HG02642 (cell line): ENCODE measurements around the gene NDUFB10.

Experiments used
- ATAC-seq: cut with Tn5 transposase; IDR thresholded peaks from one replicate; pipeline ENCODE4 v1.9.1; 2021; ENCODE audit warnings: mild to moderate bottlenecking; ENCODE audit not compliant: unreplicated experiment, poor library complexity

The NDUFB10 gene

DNA sequence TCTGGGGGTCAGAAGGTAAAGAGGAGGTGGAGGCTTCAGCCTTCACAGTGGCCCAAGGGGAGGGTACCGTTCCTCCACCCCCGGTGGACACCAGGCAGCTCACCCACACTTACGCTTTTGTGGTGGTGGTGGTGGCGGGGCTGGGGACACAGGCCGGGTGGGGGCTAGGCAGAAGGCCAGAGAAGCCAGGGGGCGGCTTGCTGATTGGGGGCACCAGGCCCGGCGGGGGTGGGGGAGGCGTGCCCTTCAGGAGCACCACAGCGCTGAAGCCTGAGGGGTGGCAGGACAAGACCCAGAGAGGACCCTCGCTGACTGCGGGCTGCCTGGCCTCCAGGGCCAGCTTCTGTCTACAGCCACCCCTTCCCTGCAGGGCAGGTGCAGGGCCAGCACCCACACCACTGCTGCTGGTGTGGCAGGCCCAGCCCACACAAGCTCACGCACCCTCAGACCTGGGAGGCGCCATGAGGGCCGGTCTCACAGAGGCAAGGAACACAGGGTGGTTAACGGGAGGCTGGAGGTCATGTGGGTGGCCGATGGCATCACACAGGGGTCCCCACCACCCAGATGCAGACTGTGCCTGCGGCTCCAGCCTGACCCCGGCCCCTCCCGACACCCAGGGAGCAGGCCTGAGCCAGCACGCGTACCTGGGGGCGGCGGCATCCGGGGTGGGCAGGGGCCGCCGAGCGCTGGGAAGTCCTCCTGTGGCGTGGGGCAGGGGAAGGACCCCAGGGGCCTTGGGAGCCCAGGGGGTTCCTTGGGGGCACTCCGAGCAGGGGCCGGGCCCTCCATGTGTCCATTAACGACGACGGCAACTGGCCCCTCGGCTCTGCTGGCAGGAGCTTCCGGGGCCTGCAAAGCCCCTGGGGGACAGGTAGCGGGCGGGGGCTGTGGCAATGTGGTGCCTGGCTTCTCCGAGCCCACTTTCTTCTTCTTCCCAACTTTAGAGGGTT, 39.8 kb downstream of the NDUFB10 start:
- no peak for ATAC-seq

DNA sequence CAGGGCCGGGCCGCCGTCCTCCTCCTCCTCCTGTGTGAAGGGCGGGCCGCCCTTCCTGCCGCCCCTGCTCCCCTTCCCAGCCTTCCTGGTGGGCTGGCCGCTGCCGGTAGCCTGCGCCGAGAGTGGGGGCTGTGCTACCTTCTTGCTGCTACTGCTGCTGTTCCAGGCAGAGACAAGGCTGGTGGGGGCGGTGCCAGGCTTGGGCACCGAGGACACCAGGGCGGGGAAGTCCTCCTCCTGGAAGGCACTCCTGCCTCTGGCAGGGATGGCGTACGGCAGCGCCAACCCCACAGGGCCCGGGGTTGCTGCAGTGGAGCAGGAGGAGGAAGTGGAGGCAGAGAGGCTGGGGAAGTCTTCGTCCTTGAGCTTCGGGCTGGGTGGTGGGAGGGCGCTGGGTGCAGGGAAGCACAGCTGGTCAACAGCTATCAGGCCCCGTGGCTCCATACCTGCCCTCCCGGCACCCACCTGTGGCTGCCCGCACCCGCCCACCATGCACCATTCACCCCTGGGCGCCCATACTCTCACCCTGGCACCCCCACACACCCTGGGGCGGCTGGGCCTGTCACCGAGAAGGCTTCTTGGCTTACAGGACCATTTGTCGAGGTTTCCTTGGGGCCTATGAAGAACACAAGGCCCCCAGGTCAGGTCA, 40.7 kb downstream of the NDUFB10 start:
- no peak for ATAC-seq

DNA sequence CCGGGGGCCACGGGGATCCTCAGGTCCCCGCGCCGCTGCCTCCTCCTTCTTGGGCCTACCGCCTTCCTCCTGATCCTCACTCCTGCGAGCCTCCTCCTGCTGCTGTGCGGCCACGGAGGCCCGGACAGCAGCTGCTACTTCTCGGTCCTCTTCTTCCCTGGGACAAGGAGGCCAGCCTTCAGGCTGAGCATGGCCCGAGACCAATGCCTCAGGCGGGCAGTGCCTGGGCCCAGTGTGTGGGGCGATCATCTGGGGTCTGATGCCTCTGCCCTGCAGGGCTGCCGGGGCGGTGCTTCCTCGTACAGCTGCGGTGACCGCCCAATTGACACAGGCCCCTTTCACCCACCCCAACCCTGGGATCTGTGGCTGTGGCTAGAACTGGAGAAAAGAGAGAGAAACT, 41.7 kb downstream of the NDUFB10 start:
- ATAC-seq, result no peak

DNA sequence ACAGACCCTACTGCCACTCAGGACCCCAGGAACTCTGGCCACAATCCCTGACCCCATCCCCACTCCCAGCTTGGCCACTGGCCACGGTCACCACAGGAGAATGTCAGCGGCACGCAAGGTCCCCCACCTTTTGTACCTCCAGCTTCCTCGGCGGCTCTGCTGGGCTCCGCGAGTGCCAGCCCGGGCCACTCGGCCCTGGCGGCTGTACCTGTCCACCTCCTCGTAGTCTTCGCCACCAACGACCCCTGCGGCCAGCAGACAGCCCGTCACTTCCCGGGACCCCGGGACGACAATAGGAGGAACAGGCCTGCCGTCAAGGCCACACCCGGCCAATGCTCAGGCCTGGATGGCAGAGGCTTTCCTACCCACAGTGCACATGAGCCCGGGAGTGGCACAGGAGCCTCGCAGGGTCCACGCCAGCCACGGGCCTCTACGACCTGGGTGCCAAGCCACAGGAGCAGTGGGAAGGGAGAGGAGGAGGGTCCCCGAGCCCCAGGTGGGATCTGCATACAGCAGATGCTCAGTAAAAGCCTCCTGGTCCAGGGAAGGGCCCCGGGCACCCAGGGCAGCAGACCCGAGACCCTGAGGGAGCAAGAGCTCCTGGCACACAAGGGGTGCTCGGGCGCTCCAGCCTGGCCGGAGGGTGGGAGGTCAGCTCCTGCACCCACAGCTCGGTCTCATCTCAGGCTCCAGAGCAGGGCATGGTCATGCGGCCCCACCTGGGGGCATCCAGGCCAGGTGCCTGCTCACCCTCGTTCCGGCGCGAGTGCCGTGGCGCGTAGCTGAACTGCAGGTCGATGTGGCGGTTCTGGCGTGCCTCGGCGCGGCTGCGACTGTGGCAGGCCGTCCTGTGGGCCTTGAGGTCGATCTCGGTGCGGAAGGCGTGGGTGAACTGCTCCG, 42.4 kb downstream of the NDUFB10 start:
- no peak for ATAC-seq

DNA sequence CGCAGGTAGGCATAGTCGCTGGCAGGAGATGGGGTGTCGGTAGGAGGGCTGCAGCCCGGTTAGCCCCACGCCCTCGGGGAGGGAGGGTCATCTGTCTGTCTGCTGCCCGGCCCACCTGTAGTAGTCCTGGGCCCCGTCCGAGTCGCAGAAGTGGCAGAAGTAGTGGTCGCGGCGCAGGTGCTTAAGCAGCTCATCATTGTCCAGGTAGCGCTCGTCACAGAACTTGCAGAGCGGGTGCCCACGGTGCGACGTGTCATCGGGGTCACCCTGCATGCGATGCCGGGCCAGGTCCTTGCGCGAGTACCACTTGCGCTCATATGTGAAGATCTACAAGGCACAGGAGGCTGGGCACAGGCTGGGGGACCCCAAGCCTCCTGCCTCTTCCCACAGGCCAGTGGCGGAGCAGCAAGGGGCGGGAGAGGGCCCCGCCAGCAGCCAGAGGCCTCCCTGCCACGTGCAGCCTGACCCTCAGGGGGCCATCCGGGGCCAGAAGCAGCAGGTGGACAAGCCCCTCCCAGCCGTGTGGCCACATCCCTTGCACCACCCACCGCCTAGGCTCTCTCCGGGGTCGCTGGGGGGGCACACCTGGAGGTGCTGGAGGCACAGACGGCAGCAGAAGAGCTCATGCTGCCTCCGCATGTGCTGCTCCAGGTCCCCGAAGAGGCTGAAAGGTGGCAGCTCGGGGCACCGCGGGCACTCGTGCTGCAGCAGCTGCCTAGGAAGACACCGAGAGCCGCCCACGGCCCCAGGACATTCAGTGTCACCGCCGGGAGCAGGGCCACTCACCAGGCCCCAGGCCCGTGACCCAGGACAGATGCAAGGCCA, 43.3 kb downstream of the NDUFB10 start:
- no peak for ATAC-seq

DNA sequence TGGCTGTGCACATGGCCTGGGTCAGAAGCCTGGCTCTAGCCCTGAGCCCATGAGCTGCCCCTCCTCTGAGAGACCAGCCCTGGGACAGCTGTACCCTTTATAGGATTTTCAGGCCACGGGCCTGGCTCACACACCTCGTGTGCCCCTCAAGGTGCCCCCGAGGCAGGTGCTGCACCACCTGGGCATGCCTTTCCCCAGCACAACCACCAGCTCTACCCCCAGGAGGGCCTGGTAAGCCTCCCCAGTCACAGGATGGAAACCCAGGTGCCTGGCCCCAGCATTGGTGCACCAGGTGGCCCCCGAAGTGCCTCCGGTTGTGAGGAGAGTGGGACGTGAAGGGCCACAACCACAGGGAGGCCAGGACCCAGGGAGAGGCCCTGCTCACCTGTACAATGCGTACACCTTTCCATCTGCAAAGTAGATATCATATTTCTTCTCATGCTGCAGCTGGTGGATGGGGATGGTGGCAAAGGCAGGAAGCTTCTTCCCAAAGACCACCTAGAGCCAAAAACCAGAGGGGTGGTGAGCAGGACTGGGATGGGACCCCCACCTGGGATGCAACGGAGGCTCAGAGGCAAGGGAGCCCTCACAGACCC, 44.0 kb downstream of the NDUFB10 start:
- ATAC-seq, result no peak

DNA sequence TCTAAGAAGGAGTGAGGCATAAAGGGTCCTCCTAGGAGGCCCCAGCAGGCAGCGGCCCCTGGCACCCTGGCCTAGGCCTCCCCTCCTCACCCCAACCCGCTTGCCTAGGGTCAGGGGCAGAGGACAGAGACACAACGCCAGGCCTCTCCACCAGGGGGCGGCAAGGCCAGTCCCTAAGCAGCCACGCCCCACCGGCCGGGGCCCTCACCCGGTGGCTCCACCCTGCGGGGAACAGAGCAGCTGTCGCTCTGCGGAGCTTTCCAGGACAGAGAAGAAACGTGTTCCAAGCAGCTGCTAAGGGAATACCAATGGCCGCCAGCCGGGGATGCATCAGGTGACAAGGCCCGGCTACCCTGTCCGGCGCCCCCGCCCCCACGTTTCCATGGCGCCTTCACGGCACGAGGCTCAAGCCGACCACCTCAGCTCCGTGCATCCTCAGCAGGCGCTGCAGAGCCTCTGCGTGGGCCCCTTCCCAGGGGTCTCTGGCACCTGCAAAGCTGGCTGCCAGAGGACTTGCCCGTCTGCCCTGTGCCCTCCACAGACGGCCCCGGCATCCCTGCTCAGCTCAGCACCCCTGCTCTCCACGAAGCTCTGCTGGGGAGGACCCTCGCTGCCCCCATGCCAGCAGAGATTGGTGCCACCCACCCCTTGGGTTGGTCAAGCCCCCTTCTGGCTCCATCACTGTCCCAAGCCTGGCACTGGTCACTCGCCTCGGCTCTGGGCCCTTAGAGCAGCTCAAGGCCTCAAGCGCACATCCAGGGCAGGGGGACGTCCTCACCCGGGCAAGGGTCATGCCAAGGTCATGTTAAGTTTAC, 44.7 kb downstream of the NDUFB10 start:
- peak; percentile 67 for ATAC-seq

DNA sequence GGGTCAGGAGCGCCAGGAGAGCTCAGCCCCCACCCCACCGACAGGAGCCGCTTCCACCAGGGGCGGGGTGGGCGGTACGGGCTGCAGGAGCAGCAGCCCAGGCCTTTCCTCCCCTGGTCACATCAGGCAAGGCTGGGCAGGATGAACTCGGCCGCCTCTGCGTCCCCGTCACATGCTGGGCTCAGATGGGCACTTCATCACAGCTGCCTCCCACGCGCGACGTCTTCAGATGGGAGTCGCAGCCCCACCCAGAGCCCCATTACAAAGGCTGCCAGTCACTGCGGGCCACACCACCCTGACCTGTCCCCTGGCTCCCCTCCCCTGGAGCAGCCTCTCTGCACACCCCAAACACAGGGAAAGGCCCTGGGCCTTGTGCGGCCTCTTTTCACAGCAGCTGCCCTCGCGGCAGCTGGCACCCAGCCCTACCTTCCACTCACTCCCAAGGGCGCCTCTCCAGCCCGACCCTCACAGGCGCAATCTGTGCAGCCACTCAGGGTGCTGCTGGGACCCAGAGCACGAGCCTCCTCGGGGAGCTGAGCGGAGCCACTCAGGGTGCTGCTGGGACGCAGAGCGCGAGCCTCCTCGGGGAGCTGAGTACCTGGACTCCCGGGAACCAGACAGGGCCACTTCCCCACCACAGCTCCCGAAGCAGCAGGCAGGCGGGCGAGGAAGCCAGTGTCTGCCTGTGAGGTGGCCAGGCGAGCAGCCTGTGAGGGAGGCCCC, 45.6 kb downstream of the NDUFB10 start:
- no peak for ATAC-seq

DNA sequence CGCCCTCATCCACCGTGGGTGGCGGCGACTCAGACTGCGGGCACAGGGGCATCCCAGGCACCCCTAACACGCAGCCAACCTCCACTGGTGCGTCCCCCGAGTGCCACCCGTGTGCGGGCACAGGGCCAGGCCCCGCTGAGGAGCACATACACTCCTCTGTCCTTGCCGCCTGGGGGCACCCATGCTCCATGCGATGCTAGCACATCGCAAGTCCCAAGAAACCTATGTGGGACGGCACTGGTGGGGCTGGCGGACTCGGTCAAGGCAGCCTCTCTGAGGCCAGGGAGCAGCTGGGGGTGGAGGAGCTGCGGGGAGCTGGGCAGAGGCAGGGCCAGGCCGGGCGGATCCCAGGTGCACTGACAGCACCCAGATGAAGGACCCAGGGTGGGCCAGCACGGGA, 46.3 kb downstream of the NDUFB10 start:
- ATAC-seq, result no peak

DNA sequence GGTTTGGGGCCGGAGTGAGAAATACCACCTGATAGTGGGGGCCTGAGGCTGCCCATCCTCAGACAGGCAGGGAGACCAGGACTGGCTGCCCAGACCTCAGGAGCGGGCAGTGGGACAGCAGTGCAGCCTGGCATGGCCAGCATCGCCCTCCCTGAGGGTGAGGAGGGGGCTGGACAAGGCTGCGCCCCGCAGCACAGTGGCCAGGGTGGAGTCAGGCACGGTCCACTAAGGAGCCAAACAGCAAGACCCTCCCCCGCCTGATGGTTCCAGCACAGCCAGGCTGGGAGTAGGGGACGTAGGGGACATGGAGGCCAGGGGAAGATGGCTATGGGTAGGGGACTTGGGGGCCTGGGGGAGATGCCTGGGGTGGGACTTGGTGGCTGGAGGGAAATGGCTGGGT, 47.0 kb downstream of the NDUFB10 start:
- no peak for ATAC-seq

DNA sequence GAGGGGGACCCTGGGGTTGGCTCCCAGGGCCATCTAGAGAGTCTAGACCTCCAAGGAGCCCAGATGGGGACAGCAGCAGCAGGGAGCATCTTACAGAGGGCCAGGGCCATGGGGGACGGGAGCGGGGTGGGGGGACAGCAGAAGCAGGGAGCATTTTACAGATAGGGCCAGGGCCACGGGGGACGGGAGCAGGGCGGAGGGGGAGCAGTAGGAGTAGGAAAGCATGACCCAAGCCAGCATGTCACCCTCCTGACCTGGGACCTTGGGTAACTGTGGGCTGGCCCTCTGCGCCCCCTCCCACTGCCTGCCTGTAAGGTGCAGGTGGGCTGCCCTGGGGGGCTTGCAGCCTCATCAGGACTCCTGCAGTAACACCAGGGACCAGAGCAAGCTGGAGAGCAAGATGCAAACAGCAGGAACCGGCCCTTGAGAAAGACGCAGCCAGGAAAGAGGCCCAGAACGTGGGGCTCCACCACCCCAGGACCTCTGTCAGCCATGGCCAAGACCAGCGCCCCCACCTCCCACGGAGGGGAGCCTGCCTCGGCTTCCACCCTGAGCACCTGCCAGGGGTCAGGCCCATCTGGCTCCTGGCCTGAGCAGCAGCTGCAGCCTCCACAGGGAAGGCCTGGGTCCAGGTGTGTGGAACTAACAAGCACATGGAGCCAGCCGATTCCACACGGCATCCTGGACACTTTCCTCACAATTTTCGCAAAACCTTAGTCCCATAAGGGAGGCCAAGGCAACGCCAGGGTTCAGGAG, 47.9 kb downstream of the NDUFB10 start:
- no peak for ATAC-seq

DNA sequence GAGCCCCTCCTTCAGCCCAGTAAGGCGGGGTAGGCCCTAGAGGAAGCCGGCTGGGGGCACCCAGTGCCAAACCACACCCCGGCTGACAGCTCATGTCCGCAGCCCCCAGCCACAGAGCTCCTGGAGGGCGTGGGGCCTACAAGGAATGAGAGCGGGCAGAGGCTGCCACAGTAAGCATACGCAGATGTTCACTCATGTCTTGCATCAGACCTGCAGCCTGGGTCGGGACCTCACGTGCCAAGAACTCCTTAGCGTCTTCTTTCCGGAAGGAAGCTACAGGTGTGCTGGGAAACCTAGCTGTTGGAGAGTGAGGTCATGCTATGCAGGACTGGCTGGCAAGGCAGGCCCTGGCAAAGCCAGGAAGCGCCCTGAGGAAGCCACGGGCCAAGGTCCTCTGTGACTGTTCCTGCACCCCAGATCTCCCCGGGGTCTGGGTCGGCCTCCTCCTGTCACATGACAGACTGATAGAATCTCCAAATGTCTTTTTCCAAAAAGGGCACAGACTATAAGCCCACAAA, 48.7 kb downstream of the NDUFB10 start:
- ATAC-seq, result no peak

DNA sequence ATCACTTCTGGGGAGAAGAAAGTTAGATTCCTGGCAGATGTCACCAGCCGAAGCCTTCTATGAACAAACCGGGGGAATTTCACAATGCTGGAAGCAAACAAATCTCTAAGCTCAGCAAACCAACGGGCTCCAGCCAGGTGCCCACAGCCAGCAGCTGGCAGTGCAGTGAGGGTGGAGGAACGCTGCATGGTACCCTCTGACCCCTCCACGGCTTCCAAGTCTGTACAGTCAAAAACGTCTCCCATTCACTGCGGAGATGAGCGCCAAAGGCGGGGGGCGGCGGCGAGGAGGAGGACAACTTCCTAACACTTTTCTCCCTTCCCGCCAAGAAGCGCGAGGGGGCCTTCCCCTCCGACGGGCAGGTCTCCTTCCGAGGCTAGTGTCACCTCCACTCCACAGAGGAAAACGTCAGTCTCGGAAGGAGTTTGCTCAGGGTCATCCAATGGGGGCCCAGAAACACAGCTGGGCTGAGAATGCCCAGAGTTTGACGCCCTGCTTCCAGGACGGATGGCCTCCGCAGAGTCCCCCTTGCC, 49.4 kb downstream of the NDUFB10 start:
- ATAC-seq, result peak; percentile 4

DNA sequence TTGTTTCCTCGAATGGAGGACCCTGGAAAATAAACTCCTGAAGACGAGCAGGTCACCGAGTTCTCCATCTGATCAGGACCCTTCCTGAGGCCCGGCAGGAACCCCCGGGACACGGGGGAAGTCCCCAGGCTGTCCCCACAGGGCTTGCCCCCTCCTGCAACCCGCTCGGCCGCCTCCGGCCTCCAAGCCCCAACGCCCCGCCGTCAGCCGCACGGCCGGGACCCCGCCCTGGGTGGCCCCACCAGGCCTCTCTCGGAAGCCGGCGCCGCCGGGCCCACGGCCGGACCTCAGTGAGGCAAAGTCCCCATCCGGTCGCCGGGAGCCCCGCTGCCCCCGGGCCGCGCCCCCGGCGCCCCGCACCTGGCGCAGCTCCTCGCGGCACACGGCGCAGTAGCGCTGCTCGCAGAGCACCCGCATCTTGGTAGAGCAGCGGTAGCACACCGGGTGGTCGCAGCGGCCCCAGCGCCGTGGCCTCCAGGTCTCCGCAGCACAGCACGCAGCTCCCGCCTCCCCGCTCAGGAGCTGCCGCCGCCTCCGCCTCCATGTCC, 49.9 kb downstream of the NDUFB10 start:
- peak; percentile 36 for ATAC-seq

DNA sequence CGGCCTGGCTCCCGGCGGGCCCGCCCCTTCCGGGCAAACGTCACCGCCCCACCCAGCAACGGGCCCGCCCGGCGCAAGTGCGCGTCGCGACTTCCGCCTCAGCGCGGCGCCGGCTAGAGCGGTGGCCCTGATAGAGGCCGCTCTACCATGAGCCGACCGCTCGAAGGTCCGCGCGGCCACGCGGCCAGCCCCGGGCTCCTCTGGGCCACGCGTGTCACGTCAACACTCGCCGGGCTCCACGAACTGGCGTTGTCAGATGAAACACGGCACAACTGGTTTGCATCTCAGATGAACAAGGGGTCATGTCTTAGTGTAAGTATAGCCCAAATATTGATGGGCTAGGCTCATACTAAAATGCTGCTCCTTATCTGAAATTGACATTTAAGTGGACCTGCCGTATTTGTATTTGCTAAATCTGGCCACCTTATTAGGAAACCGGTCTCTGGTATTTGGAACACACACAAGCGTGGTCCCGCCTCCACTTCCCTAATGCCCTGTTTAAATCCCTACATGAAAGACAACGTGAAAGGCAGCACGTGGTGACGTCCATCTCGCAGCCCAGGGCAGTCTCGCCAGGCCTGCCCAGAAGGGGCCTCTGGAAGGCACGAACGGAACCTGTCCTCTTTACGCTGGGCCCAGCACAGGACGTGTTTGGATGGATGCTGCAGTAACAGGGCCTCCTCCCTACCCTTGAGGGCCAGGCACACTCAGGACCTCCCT, 50.6 kb downstream of the NDUFB10 start, which contains the start of gene ZNF598:
ZNF598 (minus strand) TSS at position 31 of the 720 bp plus-strand sequence.
- peak; percentile 84 for ATAC-seq
